Fibroblast of villous mesenchyme (primary cell): ENCODE data around the gene ZFR2. TPM values are rescaled to one million over a fixed set of nuclear protein-coding genes. Genes with fewer than 3 reads are reported as not detected.
"Not testable (repeated sequence)": the region's sequence is repeated elsewhere in the genome, so short reads cannot be mapped to it uniquely, and the experiment has no call there.

ENCODE experiments used
- DNase-seq: peaks from one replicate; pipeline ENCODE4 v3.0.0-alpha.2; 2010; ENCODE audit warnings: low read depth
- H3K4me3 ChIP-seq: 2 replicates; pipeline ENCODE4 v1.5.1; 2011; ENCODE audit warnings: low read depth, mild to moderate bottlenecking, low read length
- total RNA-seq: library from RNA; depleted of rRNA; stranded (reverse); fragments of >200 nt; gene quantifications from 2 replicates; pipeline ENCODE4 v1.2.3, GENCODE V29; 2012
- TF ChIP-seq, protein P1 (sequence below): IDR thresholded peaks from 2 replicates; pipeline ENCODE4 v1.5.1; 2012; ENCODE audit warnings: low read depth, mild to moderate bottlenecking, low read length; ENCODE audit not compliant: insufficient read depth

Gene ZFR2
- total RNA-seq, 1 donor: not detected

DNA sequence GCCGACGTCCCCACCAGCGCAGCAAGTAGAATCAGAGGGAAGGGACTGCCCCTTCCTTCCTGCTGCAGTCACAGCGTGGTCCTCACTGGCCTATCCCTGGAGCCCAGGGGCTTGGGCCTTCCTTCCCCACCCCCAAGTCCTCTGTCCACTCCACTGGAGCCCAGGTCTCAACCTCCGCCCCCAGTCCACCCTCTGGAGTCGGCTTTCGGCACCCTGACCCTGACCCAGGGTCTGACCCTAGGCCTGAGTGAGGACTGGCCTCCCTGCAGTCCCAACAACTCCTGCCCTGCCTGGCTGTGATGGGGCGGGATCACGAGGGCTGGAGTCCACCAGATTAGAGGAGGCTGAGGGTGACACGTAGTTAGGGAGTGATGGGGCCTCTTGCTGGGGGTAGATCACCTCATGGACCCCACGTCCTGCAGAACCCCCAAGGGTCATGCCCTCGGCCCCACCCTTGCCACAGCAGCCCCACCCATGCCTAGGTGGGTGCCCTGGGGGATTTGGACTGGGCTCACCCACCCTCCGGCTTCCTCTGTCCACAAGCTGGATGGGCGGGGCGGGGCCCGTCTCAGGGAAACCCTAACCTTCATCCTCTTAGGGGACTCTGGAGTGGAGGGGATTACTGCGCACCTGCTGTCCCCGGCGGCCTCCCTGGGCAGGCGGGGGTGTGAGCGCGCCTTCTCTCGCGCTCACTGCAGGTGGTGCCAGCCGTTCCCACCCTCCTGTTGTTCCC, 100.7 kb downstream of the ZFR2 start:
- TF ChIP-seq, protein P1, sequence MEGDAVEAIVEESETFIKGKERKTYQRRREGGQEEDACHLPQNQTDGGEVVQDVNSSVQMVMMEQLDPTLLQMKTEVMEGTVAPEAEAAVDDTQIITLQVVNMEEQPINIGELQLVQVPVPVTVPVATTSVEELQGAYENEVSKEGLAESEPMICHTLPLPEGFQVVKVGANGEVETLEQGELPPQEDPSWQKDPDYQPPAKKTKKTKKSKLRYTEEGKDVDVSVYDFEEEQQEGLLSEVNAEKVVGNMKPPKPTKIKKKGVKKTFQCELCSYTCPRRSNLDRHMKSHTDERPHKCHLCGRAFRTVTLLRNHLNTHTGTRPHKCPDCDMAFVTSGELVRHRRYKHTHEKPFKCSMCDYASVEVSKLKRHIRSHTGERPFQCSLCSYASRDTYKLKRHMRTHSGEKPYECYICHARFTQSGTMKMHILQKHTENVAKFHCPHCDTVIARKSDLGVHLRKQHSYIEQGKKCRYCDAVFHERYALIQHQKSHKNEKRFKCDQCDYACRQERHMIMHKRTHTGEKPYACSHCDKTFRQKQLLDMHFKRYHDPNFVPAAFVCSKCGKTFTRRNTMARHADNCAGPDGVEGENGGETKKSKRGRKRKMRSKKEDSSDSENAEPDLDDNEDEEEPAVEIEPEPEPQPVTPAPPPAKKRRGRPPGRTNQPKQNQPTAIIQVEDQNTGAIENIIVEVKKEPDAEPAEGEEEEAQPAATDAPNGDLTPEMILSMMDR: no peak
- DNase-seq: no peak
- H3K4me3 ChIP-seq: no peak overlapping the region

DNA sequence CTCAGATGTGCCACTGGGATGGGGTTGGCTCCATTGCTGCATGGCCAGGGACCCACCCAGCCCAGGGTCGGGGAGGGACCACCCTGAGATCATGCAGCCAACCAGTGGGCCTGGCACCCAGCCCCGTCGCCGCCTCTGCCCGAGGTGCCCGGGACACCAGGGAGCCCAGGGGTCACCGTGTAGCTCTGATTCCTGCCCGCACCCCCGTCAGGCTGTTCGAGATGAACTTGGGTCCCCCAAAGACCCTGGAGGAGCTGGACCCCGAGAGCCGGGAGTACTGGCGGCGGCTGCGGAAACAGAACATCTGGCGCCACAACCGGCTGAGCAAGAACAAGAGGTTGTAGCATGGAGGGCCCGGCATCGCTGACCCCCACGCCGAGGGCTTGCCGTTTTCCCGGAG, 101.8 kb downstream of the ZFR2 start:
- DNase-seq: no peak
- TF ChIP-seq, protein P1: no peak
- H3K4me3 ChIP-seq: no peak overlapping the region

DNA sequence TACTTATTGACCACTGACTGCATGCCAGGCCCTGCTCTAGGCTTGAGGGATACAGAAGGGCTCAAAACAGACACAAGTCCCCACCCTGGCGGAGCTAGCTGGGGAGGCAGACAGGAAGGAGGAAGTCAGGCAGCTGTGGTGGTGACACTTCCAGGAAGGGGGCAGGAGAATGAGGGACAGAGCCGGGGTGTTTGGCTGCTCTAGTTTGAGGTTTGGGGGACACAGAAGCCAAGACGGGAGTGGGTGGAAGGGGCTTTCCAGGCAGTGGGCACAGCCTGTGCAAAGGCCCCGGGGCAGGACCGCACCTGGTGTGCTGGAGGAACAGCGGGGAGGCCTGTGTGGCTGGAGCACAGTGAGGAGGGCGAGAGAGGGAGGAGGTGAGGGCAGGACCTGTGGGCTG, 102.3 kb downstream of the ZFR2 start:
- DNase-seq: no peak
- TF ChIP-seq, protein P1: no peak

DNA sequence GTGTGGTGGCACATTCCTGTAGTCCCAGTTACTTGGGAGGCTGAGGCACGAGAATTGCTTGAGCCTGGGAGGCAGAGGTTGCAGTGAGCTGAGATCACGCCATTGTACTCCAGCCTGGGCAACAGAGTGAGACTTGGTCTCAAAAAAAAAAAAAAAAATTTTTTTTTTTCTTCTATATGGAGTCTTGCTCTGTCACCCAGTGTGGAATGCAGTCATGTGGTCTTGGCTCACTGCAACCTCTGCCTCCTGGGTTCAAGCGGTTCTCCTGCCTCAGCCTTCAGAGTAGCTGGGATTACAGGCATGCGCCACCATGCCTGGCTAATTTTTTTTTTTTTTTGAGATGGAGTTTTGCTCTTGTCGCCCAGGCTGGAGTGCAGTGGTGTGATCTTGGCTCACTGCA, 103.1 kb downstream of the ZFR2 start:
- H3K4me3 ChIP-seq, DNase-seq: not testable (repeated sequence)

More for the DNA sequence above, 102.3 kb downstream of the ZFR2 start:
- H3K4me3 ChIP-seq: no peak overlapping the region

DNA sequence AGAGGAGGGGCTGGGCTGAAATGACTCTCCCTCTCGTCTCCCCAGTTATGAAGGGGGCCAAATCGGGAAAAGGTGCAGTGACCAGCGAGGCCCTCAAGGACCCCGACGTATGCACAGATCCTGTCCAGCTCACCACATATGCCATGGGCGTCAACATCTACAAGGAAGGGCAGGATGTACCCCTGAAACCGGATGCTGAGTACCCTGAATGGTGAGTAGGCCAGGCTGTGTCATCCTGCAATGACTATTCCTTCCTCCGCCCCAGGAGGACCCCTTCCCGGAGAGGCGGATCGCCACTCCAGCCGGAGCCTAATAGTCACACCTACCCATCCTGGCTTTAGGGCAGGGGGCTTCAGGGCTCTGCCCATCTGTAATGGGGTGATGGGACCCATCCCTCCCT, 103.7 kb downstream of the ZFR2 start:
- DNase-seq: no peak
- no peak overlapping the region for H3K4me3 ChIP-seq

GRCh38 chr19:3762501-3763459, 106.1 kb downstream of the ZFR2 start, which contains the start of gene MRPL54:
Gene MRPL54, plus strand, starts transcription at chr19:3762682. Its CDS starts 19 bp downstream, at chr19:3762701.
- H3K4me3 ChIP-seq: peak within 1 kb of the TSS; percentile 100
- TF ChIP-seq, protein P1: no peak
- peak; percentile 100 for DNase-seq

More for the DNA sequence above, 103.7 kb downstream of the ZFR2 start:
- TF ChIP-seq, protein P1: no peak

- no peak for DNase-seq
- H3K4me3 ChIP-seq: no peak overlapping the region
- TF ChIP-seq, protein P1: no peak
Measured at GRCh38 chr19:3762130-3762473, 106.7 kb downstream of the ZFR2 start.
